ENCODE measurements around the gene GCN1. TPM values are rescaled to one million over a fixed set of nuclear protein-coding genes. Genes with fewer than 3 reads are reported as not detected.

GCN1 gene
- total and polyA plus RNA-seq, 10 of the 15 experiments (the other 5 are each of a cell fraction or from before 2014, with no cell fraction given): 10.8 to 150 (median 58.3) TPM

DNA sequence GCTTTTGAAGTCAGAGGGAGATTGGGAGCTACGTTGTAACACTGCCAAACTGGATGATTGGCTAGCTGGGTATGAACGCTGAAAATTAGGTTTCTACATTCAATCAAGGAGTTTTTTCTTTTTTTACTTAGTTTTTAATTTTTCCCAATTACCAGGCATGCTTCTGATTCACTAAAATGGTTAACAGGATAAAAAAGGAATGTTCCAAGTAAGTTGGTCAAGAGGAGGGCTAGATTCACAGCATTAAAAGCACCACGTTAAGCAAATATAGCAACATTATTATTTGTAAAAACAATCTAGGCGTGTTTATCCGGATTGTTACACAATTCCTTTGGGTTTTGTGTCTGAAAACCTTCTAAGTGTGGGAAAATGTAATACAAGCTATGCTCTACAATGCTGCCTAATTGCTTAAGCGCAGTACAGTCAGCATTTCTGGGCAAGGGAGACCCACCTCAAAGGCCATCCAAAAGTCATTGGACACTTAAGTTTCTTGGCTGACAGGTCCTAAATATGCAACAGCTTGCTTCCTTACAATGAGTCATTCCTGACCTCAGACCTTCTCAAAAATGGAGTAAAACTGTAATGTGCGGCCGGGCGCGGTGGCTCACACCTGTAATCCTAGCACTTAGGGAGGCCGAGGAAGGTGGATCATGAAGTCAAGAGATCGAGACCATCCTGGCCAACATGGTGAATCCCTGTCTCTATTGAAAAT is 5.2 kb upstream of the GCN1 start:
- peaks cover 9% of the 10 kb centered on the region; the same call in 1 of the 2 replicates for H4K20me1 ChIP-seq (ENCODE audit: control insufficient read depth, insufficient read depth)
- intact Hi-C loops (cut with micrococcal nuclease; ENCODE audit: unreplicated experiment) (loop anchor here (10.0 kb wide), 1 partner anchor 215 kb away; the partner anchor contains the start of gene BICDL1), in situ Hi-C loops (cut with MboI) (no loop called here)
- peak overlapping the region; percentile 92 for H3K4me3 ChIP-seq
- peak overlapping the region; percentile 98 for H3K9ac ChIP-seq (ENCODE audit: control insufficient read depth, insufficient read depth, low read length)
- BruUV-seq (replicated peaks): no TSS peak
- H3K9me3 ChIP-seq (replicated peaks; ENCODE audit: control insufficient read depth, insufficient read depth, low read length): no peaks in the 10 kb centered on the region
- H2AFZ ChIP-seq (ENCODE audit: control insufficient read depth, low read depth, low read length): no peak overlapping the region
- H3K27me3 ChIP-seq (replicated peaks in 1 of 2; ENCODE audit: control insufficient read depth in 2 of 2, insufficient read depth in 2 of 2, low read length in 1 of 2): no peaks in the 10 kb centered on the region
- H3K4me2 ChIP-seq (ENCODE audit: control insufficient read depth, insufficient read depth): peak overlapping the region; percentile 99
- H3K4me1 ChIP-seq (ENCODE audit: control insufficient read depth, insufficient read depth, low read length): peaks cover 22% of the 10 kb centered on the region
- no peak for TF ChIP-seq PAX5 (IDR thresholded peaks at IDR 0.05; ENCODE audit: borderline replicate concordance, low read depth, low read length)
- 0 out of 2 replicates have a peak, but pooled peaks have one; percentile 30 for TF ChIP-seq FOXM1 (IDR thresholded peaks at IDR 0.05; ENCODE audit: low read depth, low read length)
- peak; percentile 31; the same call in 1 of the 2 replicates for TF ChIP-seq LARP7 (IDR thresholded peaks at IDR 0.05)
- peak; percentile 19 for TF ChIP-seq POLR2AphosphoS5 (IDR thresholded peaks at IDR 0.05; ENCODE audit: low read length)
- TF ChIP-seq MXI1 (IDR thresholded peaks at IDR 0.05; ENCODE audit: low read depth, low read length): no peak
- 0 out of 2 replicates have a peak, but pooled peaks have one; percentile 32 for TF ChIP-seq CREM (IDR thresholded peaks at IDR 0.05; ENCODE audit: low read depth)
- no peak for TF ChIP-seq BHLHE40 (IDR thresholded peaks at IDR 0.05; ENCODE audit: borderline replicate concordance in 1 of 2, low read depth in 2 of 2, low read length in 1 of 2)
- peak; percentile 32 for TF ChIP-seq RUNX3 (IDR thresholded peaks at IDR 0.05; ENCODE audit: low read length)
- 0 out of 2 replicates have a peak, but pooled peaks have one; percentile 14 for TF ChIP-seq NFIC (IDR thresholded peaks at IDR 0.05; ENCODE audit: low read depth, low read length)
- TF ChIP-seq POLR2A (IDR thresholded peaks at IDR 0.05; ENCODE audit: low read depth, low read length): 0 out of 2 replicates have a peak, but pooled peaks have one; percentile 17
- TF ChIP-seq CBFB (IDR thresholded peaks at IDR 0.05; ENCODE audit: low read depth): 0 out of 2 replicates have a peak, but pooled peaks have one; percentile 22
- peak; percentile 43; the same call in 1 of the 2 replicates for TF ChIP-seq MTA3 (IDR thresholded peaks at IDR 0.05; ENCODE audit: borderline replicate concordance, low read length)
- POLR2A ChIA-PET: interaction anchor here (0.6 to 3.9 kb wide), 4 partner anchors 25 to 91 kb away, joined by 3 to 76 read pairs (median 3); partner anchors contain the start of genes RAB35 and RNU4-2
- peak overlapping the region; percentile 87 for H3K27ac ChIP-seq (ENCODE audit: control insufficient read depth, insufficient read depth)
- SMC1A ChIA-PET (ENCODE audit: uncharacterized antibody, unreplicated experiment): interaction anchor here (1.0 to 4.2 kb wide), 6 partner anchors 9 to 89 kb away, joined by 3 to 37 read pairs (median 5); partner anchors contain the start of gene RAB35
- RAD21 ChIA-PET (ENCODE audit: unreplicated experiment): interaction anchor here (1.2 to 2.6 kb wide), 3 partner anchors 27 to 113 kb away, joined by 4 to 23 read pairs (median 4); no protein-coding TSS in a partner anchor
- no peak for ATAC-seq
- WGBS (ENCODE audit: insufficient coverage, insufficient replicate concordance, low lambda C conversion rate, missing lambda C conversion rate): under 1% methylated on average over 12 of the region's 12 CpGs
- CTCF ChIA-PET: interaction anchor here (0.9 to 5.6 kb wide), 10 partner anchors 10 to 112 kb away, joined by 3 to 61 read pairs (median 20); partner anchors contain the start of genes PXN, RAB35 and RNU4-2
- H3K36me3 ChIP-seq (ENCODE audit: control insufficient read depth in 2 of 2, insufficient read depth in 2 of 2, low read length in 1 of 2): peaks cover 10 to 24% of the 10 kb centered on the region in 2 experiments
- no peak for FAIRE-seq
- peaks cover 58% of the 10 kb centered on the region for H3K79me2 ChIP-seq (ENCODE audit: control insufficient read depth, insufficient read depth, low read length)
- no peak for DNase-seq (ENCODE audit: low read depth, low spot score)
